Endothelial cell of umbilical vein (primary cell): ENCODE data around the gene XKR3. TPM values are rescaled to one million over a fixed set of nuclear protein-coding genes. Genes with fewer than 3 reads are reported as not detected.

ENCODE experiments used
- BruUV-seq: library from RNA; stranded (reverse); fragments of 400-500 nt; replicated peaks from 2 replicates; lab custom pipeline; 2021; lab: Mats Ljungman, UMichigan
- CTCF ChIA-PET: fragments of 300-600, 350-600 bp; sonication (Branson Sonifier 250); formaldehyde crosslinking; loops from one replicate; lab custom pipeline; 2021; ENCODE audit warnings: antibody characterized with exemption, inconsistent platforms; lab: Charles Lee
- POLR2A ChIA-PET: fragments of 300-600, 350-600 bp; sonication (Branson Sonifier 250); formaldehyde crosslinking; loops from one replicate; lab custom pipeline; 2021; ENCODE audit warnings: antibody characterized with exemption, inconsistent platforms; lab: Charles Lee
- DNase-seq: peaks from one replicate; pipeline ENCODE4 v3.0.0-alpha.2; 2011; ENCODE audit warnings: low read depth, low spot score
- FAIRE-seq: peaks from 2 replicates; lab custom pipeline; 2011; peaks lifted over from hg19 to GRCh38; lab: Jason Lieb, UNC
- H2AFZ ChIP-seq: 2 replicates; pipeline ENCODE4 v1.6.0; 2012; ENCODE audit warnings: low read depth, low read length, control low read depth, inconsistent platforms
- H3K27ac ChIP-seq: 2 replicates; pipeline ENCODE4 v1.5.1; 2011; ENCODE audit warnings: low read depth, mild to moderate bottlenecking, control low read depth, low read length, moderate library complexity; ENCODE audit not compliant: insufficient read depth
- H3K27me3 ChIP-seq, 2 experiments: 2 replicates each; pipeline versions ENCODE4 v1.6.0 to v1.6.1; 2011; ENCODE audit warnings: low read length in 2 of 2, mixed read lengths in 1 of 2; ENCODE audit not compliant: control insufficient read depth in 2 of 2, insufficient read depth in 2 of 2
- H3K36me3 ChIP-seq, 2 experiments: 2 replicates in 1 of 2; 3 replicates in 1 of 2; pipeline ENCODE4 v1.5.1; 2011; ENCODE audit warnings: low read length in 2 of 2, mild to moderate bottlenecking in 1 of 2, moderate library complexity in 1 of 2; ENCODE audit not compliant: control insufficient read depth in 2 of 2, insufficient read depth in 2 of 2; ENCODE audit errors: extremely low read depth in 1 of 2
- H3K4me1 ChIP-seq: 3 replicates; pipeline ENCODE4 v1.5.1; 2011; ENCODE audit warnings: mild to moderate bottlenecking, low read length; ENCODE audit not compliant: control insufficient read depth, insufficient read depth; ENCODE audit errors: extremely low read depth
- H3K4me2 ChIP-seq: 2 replicates; pipeline ENCODE4 v1.6.1; 2011; ENCODE audit warnings: low read length, control low read depth, mixed read lengths; ENCODE audit not compliant: insufficient read depth
- H3K4me3 ChIP-seq, 3 experiments: fragments of 200-600 bp in 1 of 3; sonication (generic), shearing (Covaris generic) in 1 of 3; replicated peaks in 1 of 3; 2 replicates each; pipeline ENCODE4 v1.5.1; 2011 to 2016; ENCODE audit warnings: control low read depth in 3 of 3, low read length in 3 of 3, mild to moderate bottlenecking in 2 of 3, inconsistent platforms in 1 of 3, low read depth in 1 of 3, moderate library complexity in 1 of 3; ENCODE audit not compliant: insufficient read depth in 1 of 3
- H3K79me2 ChIP-seq: 2 replicates; pipeline ENCODE4 v1.6.0; 2012; ENCODE audit warnings: low read length, inconsistent platforms; ENCODE audit not compliant: control insufficient read depth, insufficient read depth
- H3K9ac ChIP-seq: replicated peaks from 2 replicates; pipeline ENCODE3; 2011; ENCODE audit warnings: low read length, control low read depth; ENCODE audit not compliant: insufficient read depth; ENCODE audit errors: extremely low read depth
- H3K9me1 ChIP-seq: replicated peaks from 3 replicates; pipeline ENCODE4 v1.6.0; 2011; ENCODE audit warnings: mild to moderate bottlenecking, low read length; ENCODE audit not compliant: control insufficient read depth, insufficient read depth; ENCODE audit errors: extremely low read depth
- H3K9me3 ChIP-seq: replicated peaks from 2 replicates; pipeline ENCODE4 v1.5.1; 2012; ENCODE audit warnings: low read length, inconsistent platforms; ENCODE audit not compliant: control insufficient read depth, insufficient read depth
- H4K20me1 ChIP-seq: replicated peaks from 2 replicates; pipeline ENCODE3; 2011; ENCODE audit warnings: mild to moderate bottlenecking, low read length; ENCODE audit not compliant: control insufficient read depth, insufficient read depth; ENCODE audit errors: extremely low read depth
- EZH2 ChIP-seq: IDR thresholded peaks from 2 replicates; pipeline ENCODE4 v1.6.1; 2012; ENCODE audit warnings: borderline replicate concordance, low read depth, mild to moderate bottlenecking, moderate library complexity, low read length, inconsistent platforms; ENCODE audit not compliant: severe bottlenecking
- FOS ChIP-seq: IDR thresholded peaks from 2 replicates; pipeline ENCODE4 v1.6.1; 2011; ENCODE audit warnings: mild to moderate bottlenecking, low read length, moderate library complexity, borderline replicate concordance; ENCODE audit not compliant: insufficient read depth
- GATA2 ChIP-seq: IDR thresholded peaks from 2 replicates; pipeline ENCODE4 v1.7.0; 2011; ENCODE audit warnings: low read depth, mild to moderate bottlenecking, moderate library complexity, mixed read lengths, low read length; ENCODE audit not compliant: insufficient read length, insufficient read depth
- JUN ChIP-seq: IDR thresholded peaks from 2 replicates; pipeline ENCODE4 v1.6.1; 2011; ENCODE audit warnings: borderline replicate concordance, low read depth; ENCODE audit not compliant: insufficient read length, insufficient read depth
- POLR2AphosphoS5 ChIP-seq: IDR thresholded peaks from 2 replicates; pipeline ENCODE4 v1.6.1; 2012; ENCODE audit warnings: low read depth, mild to moderate bottlenecking, control low read depth, low read length, moderate library complexity; ENCODE audit not compliant: insufficient read depth
- dilution Hi-C: fragments of 300-500 bp; cut with MboI; formaldehyde crosslinking; loops from one replicate; pipeline ENCODE4 v1.15.0; 2019; ENCODE audit warnings: low sequenced_read_pairs; ENCODE audit not compliant: extremely low pct_ligation_motif_present
- intact Hi-C: fragments of 100-400 bp; cut with micrococcal nuclease; formaldehyde crosslinking; loops from one replicate; pipeline ENCODE4 v1.10.0; 2022
- polyA plus RNA-seq, 4 experiments: library from polyadenylated mRNA; depleted of rRNA in 3 of 4; stranded (reverse) in 3 of 4; unstranded in 1 of 4; fragments of >200 nt; gene quantifications; 2 replicates each; pipeline versions ENCODE4 v1.2.1 to v1.2.3, GENCODE V29; 2011 to 2012; ENCODE audit warnings: missing spikeins in 1 of 4
- total RNA-seq: library from RNA; stranded (reverse); gene quantifications from 2 replicates; pipeline ENCODE4 v1.2.3, GENCODE V29; 2021
- TF ChIP-seq, protein P1 (sequence below), 2 donors: IDR thresholded peaks; 1 replicate in 1 of 2; 2 replicates in 1 of 2; pipeline ENCODE4 v1.5.1; 2011; ENCODE audit warnings: low read length in 2 of 2, mild to moderate bottlenecking in 2 of 2, moderate library complexity in 2 of 2, control low read depth in 1 of 2, inconsistent platforms in 1 of 2, low read depth in 1 of 2; ENCODE audit not compliant: insufficient read depth in 1 of 2; ENCODE audit errors: extremely low read depth in 1 of 2

XKR3 gene
- total and polyA plus RNA-seq, 2 donors (not counting 3 experiments of a cell fraction or from before 2014, with no cell fraction given), result not detected

DNA sequence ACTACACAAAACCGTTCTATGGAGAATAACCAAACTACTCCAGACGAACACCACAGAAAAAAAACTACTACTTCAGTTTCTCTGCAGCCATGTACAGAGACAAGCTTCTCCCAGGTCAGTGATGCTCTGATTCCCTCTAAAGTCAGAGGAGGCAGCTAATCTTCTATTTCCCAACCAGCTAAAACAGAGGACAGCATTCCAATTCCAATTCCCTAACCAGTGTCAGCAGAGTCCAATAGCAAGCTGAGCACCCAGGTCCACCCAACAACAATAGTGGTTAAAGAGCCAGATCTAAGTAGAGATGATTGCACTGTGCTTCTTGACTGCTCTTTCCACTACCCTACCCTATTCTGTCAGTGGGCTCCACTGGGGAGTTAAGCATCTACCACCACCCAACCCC lies 6.7 kb downstream of the XKR3 start:
- TF ChIP-seq JUN, result no peak
- TF ChIP-seq POLR2AphosphoS5, result no peak
- Histone ChIP-seq H3K4me1 (no peaks in the 10 kb centered on the region), H3K9me3 (peaks cover 7% of the 10 kb centered on the region), H3K9ac (no peak overlapping the region), H3K36me3 (no peaks in the 10 kb centered on the region), H2AFZ (no peak overlapping the region), H3K9me1 (no peaks in the 10 kb centered on the region), H3K4me2 (no peak overlapping the region), H3K27me3 (no peaks in the 10 kb centered on the region), H3K27ac (no peak overlapping the region), H4K20me1 (no peaks in the 10 kb centered on the region), H3K4me3 (no peak overlapping the region), H3K79me2 (no peaks in the 10 kb centered on the region)
- BruUV-seq, result no TSS peak
- ChIA-PET POLR2A (no interaction called here), CTCF (no interaction called here)
- no peak for FAIRE-seq
- DNase-seq, result no peak
- intact Hi-C loops, result no loop called here
- dilution Hi-C loops, result no loop called here

DNA sequence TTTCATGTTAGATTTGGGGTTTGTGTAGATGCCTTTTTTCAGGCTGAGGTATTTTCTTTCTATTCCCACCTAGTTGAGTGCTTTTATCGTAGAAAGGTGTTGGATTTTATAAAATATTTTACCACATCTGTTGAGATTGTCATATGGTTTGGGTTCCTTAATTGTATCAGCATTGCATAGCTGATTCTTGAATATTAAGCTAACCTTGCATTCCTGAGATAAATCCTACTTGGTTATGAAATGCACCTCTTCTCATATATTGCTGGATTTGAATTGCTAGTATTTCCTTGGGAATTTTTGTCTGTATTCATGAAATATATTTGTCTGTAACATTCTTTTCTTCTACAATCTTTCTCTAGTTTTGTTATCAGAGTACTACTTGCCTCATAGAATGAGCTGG lies 10.1 kb downstream of the XKR3 start:
- no peak overlapping the region for H3K4me3 ChIP-seq
- no peaks in the 10 kb centered on the region for H4K20me1 ChIP-seq
- TF ChIP-seq FOS (no peak), POLR2AphosphoS5 (no peak), GATA2 (no peak), EZH2 (no peak)
- TF ChIP-seq, protein P1, sequence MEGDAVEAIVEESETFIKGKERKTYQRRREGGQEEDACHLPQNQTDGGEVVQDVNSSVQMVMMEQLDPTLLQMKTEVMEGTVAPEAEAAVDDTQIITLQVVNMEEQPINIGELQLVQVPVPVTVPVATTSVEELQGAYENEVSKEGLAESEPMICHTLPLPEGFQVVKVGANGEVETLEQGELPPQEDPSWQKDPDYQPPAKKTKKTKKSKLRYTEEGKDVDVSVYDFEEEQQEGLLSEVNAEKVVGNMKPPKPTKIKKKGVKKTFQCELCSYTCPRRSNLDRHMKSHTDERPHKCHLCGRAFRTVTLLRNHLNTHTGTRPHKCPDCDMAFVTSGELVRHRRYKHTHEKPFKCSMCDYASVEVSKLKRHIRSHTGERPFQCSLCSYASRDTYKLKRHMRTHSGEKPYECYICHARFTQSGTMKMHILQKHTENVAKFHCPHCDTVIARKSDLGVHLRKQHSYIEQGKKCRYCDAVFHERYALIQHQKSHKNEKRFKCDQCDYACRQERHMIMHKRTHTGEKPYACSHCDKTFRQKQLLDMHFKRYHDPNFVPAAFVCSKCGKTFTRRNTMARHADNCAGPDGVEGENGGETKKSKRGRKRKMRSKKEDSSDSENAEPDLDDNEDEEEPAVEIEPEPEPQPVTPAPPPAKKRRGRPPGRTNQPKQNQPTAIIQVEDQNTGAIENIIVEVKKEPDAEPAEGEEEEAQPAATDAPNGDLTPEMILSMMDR (IDR thresholded peaks at IDR 0.05; ENCODE audit: extremely low read depth in 1 of 2, insufficient read depth in 1 of 2, low read depth in 1 of 2, low read length in 2 of 2), result no peak
- no TSS peak for BruUV-seq
- no peak overlapping the region for H3K27ac ChIP-seq
- H2AFZ ChIP-seq, result no peak overlapping the region
- DNase-seq (no peak), FAIRE-seq (no peak)
- H3K36me3 ChIP-seq, result no peaks in the 10 kb centered on the region
- no peak overlapping the region for H3K4me2 ChIP-seq
- H3K9me1 ChIP-seq, result no peaks in the 10 kb centered on the region
- H3K27me3 ChIP-seq, result no peaks in the 10 kb centered on the region
- dilution Hi-C loops (no loop called here), intact Hi-C loops (no loop called here)
- peaks cover 4% of the 10 kb centered on the region for H3K9me3 ChIP-seq
- ChIA-PET CTCF (no interaction called here), POLR2A (no interaction called here)
- H3K79me2 ChIP-seq, result no peaks in the 10 kb centered on the region
- no peak overlapping the region for H3K9ac ChIP-seq
- H3K4me1 ChIP-seq, result no peaks in the 10 kb centered on the region
